H1 (cell line): ENCODE measurements around the gene HAGH. TPM values are rescaled to one million over a fixed set of nuclear protein-coding genes. Genes with fewer than 3 reads are reported as not detected.

Source experiments
- CEBPB ChIP-seq: IDR thresholded peaks from 2 replicates; pipeline ENCODE4 v1.6.1; 2012; ENCODE audit warnings: low read depth, low read length
- CHD1 ChIP-seq: IDR thresholded peaks from 2 replicates; pipeline ENCODE4 v1.6.1; 2012; ENCODE audit warnings: low read depth, low read length, improper control_type of control experiment
- CTCF ChIP-seq, 3 experiments: IDR thresholded peaks; 1 replicate in 2 of 3; 2 replicates in 1 of 3; pipeline versions ENCODE4 v1.5.1 to v1.6.1; 2011; ENCODE audit warnings: low read length in 3 of 3, mild to moderate bottlenecking in 3 of 3, inconsistent platforms in 2 of 3, low read depth in 1 of 3, moderate library complexity in 1 of 3; ENCODE audit not compliant: insufficient read depth in 1 of 3; ENCODE audit errors: control extremely low read depth in 1 of 3
- EGR1 ChIP-seq: IDR thresholded peaks from 2 replicates; pipeline ENCODE4 v1.6.1; 2011; ENCODE audit warnings: low read depth, low read length, borderline replicate concordance
- KDM5A ChIP-seq: fragments of 200-600 bp; IDR thresholded peaks from 2 replicates; pipeline ENCODE4 v1.7.1; 2012; ENCODE audit warnings: mild to moderate bottlenecking, low read length, inconsistent platforms, mixed read lengths
- MAX ChIP-seq: IDR thresholded peaks from 2 replicates; pipeline ENCODE4 v1.6.1; 2012; ENCODE audit warnings: inconsistent platforms
- PHF8 ChIP-seq: fragments of 200-600 bp; sonication (generic); conservative IDR thresholded peaks from 2 replicates; pipeline ENCODE4 v1.7.1; 2012; ENCODE audit warnings: low read depth, mild to moderate bottlenecking, inconsistent platforms, low read length, moderate library complexity
- POLR2AphosphoS5 ChIP-seq: IDR thresholded peaks from 2 replicates; pipeline ENCODE4 v1.6.1; 2011; ENCODE audit warnings: low read depth, low read length
- RFX5 ChIP-seq: IDR thresholded peaks from 2 replicates; pipeline ENCODE4 v1.6.1; 2011; ENCODE audit warnings: low read depth, low read length, improper control_type of control experiment, borderline replicate concordance
- SIN3A ChIP-seq, 2 experiments: IDR thresholded peaks in 1 of 2; conservative IDR thresholded peaks in 1 of 2; 2 replicates each; pipeline ENCODE4 v1.6.1; 2011 to 2012; ENCODE audit warnings: low read length in 2 of 2, improper control_type of control experiment in 1 of 2, low read depth in 1 of 2, mild to moderate bottlenecking in 1 of 2
- YY1 ChIP-seq: IDR thresholded peaks from 2 replicates; pipeline ENCODE4 v1.6.1; 2011; ENCODE audit warnings: low read depth, mild to moderate bottlenecking, low read length
- polyA plus RNA-seq, 7 experiments: library from polyadenylated mRNA; depleted of rRNA in 3 of 7; stranded (reverse) in 5 of 7; unstranded in 2 of 7; fragments of >200 nt in 5 of 7; fragments of 200-250 nt in 2 of 7; gene quantifications; 1 replicate in 5 of 7; 2 replicates in 1 of 7; 4 replicates in 1 of 7; pipeline versions ENCODE4 v1.2.1 to v1.2.3, GENCODE V29; 2011 to 2013; ENCODE audit warnings: missing spikeins in 2 of 7, mixed read lengths in 2 of 7
- total RNA-seq: library from RNA; stranded (reverse); fragmentation: NEBNext Ultra II Directional; extraction: Animal tissue kit (Norgen Biotek cat#: 25700); gene quantifications from 2 replicates; pipeline ENCODE4 v1.2.1, GENCODE V29; 2021
- TF ChIP-seq, protein P1 (sequence below): IDR thresholded peaks from 2 replicates; pipeline ENCODE4 v1.6.1; 2011; ENCODE audit warnings: low read length, improper control_type of control experiment

The HAGH gene
- total and polyA plus RNA-seq, 2 of the 8 experiments (the other 6 are each of a cell fraction or from before 2014, with no cell fraction given): 28.7 to 40.6 TPM

DNA sequence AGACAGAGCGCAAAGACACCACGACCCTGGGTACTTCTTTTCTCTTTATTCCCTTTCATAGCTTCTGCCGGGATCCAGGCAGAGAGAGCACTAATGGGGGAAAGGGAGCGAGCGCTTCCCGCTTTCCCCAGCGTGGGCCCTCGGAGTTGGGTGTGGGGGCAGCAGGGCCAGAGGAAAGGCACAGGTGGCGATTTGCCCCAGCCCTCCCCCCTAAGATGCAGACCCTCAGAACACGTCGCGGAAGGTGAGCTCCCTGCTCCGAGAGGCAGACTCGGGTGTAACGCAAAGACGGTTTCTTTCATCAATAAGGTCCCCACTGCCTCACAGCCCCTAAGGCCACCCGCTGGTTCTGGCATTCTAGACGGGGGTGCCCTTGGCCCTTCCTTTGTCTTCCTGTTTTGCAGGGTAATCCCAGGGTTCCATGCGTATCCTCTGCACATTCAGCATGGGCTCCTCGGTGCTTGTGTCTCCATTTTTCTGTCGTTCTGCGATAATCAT, 54.7 kb downstream of the HAGH start (continued):
- TF ChIP-seq PHF8 (no peak), RFX5 (no peak), CHD1 (no peak), POLR2AphosphoS5 (peak; percentile 60; the same call in 1 of the 2 replicates), YY1 (no peak), KDM5A (no peak), CTCF (IDR thresholded peaks at IDR 0.05; ENCODE audit: control extremely low read depth in 1 of 3, insufficient read depth in 1 of 3, low read depth in 1 of 3, low read length in 3 of 3) (no peak), CEBPB (no peak), MAX (no peak), SIN3A (conservative IDR thresholded peaks at IDR 0.05 in 1 of 2, IDR thresholded peaks at IDR 0.05 in 1 of 2; ENCODE audit: low read depth in 1 of 2, low read length in 2 of 2) (peak in 1 of 2 experiments; percentile 65; a peak in 1 of 4 replicates), EGR1 (no peak)
- TF ChIP-seq, protein P1, sequence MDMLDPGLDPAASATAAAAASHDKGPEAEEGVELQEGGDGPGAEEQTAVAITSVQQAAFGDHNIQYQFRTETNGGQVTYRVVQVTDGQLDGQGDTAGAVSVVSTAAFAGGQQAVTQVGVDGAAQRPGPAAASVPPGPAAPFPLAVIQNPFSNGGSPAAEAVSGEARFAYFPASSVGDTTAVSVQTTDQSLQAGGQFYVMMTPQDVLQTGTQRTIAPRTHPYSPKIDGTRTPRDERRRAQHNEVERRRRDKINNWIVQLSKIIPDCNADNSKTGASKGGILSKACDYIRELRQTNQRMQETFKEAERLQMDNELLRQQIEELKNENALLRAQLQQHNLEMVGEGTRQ: no peak
- TF ChIP-seq, all 59 proteins: peak for 8
